Breast epithelium (tissue), 4 donors: ENCODE data around the gene GPR55. TPM values are rescaled to one million over a fixed set of nuclear protein-coding genes. Genes with fewer than 3 reads are reported as not detected.
"Not testable (repeated sequence)": the region's sequence is repeated elsewhere in the genome, so short reads cannot be mapped to it uniquely, and the experiment has no call there.

Experiments
- DNase-seq, 2 donors: peaks; one replicate each; pipeline ENCODE4 v3.0.0-alpha.2; 2019; ENCODE audit warnings: low spot score in 2 of 2
- H3K27ac ChIP-seq, 2 donors: fragments of 200-600 bp; sonication (generic) in 1 of 2; one replicate each; pipeline ENCODE4 v1.5.1; 2016 to 2019; ENCODE audit warnings: mild to moderate bottlenecking in 1 of 2
- H3K27me3 ChIP-seq, 2 donors: fragments of 200-600 bp; sonication (generic) in 1 of 2; one replicate each; pipeline versions ENCODE4 v1.5.1 to v1.6.0; 2017 to 2019; ENCODE audit warnings: control low read depth in 1 of 2, mild to moderate bottlenecking in 1 of 2
- H3K36me3 ChIP-seq: fragments of 200-600 bp; one replicate; pipeline ENCODE4 v1.5.1; 2019
- H3K4me1 ChIP-seq, 2 donors: fragments of 200-600 bp; sonication (generic); one replicate each; pipeline ENCODE4 v1.5.1; 2016 to 2019; ENCODE audit warnings: control low read depth in 1 of 2
- H3K4me3 ChIP-seq, 3 donors: fragments of 200-600 bp; sonication (generic); 1 replicate in 2 of 3; 2 replicates in 1 of 3; pipeline ENCODE4 v1.5.1; 2016 to 2019; ENCODE audit warnings: mild to moderate bottlenecking in 3 of 3, moderate library complexity in 2 of 3
- H3K9me3 ChIP-seq, 2 donors: fragments of 200-600 bp; sonication (generic) in 1 of 2; one replicate each; pipeline ENCODE4 v1.5.1; 2016 to 2019; ENCODE audit warnings: control low read depth in 1 of 2
- CTCF ChIP-seq, 3 donors: fragments of 450-650 bp; IDR thresholded peaks; one replicate each; pipeline ENCODE4 v1.5.1; 2016 to 2017; ENCODE audit warnings: antibody characterized with exemption in 3 of 3, mild to moderate bottlenecking in 3 of 3, moderate library complexity in 3 of 3
- POLR2A ChIP-seq: fragments of 450-650 bp; IDR thresholded peaks from one replicate; pipeline ENCODE4 v1.6.1; 2016; ENCODE audit warnings: antibody characterized with exemption, mild to moderate bottlenecking, moderate library complexity
- POLR2AphosphoS5 ChIP-seq, 3 donors: sonication (generic); formaldehyde crosslinking; IDR thresholded peaks; one replicate each; pipeline ENCODE4 v1.6.1; 2017; ENCODE audit warnings: antibody characterized with exemption in 3 of 3
- intact Hi-C: fragments of 100-400 bp; cut with DNase I; formaldehyde crosslinking; loops from one replicate; pipeline ENCODE4 v1.15.1; 2023; ENCODE audit warnings: low total_unique reads
- total RNA-seq, 3 donors: library from RNA; depleted of rRNA; stranded (reverse); fragments of >200 nt; gene quantifications; one replicate each; pipeline ENCODE4 v1.1.0, GENCODE V29; 2016

Gene GPR55
- total RNA-seq, 3 donors from 2014 or later, result 0.16 to 0.44 TPM; not detected in 1

- Histone ChIP-seq H3K27me3 (no peaks in the 10 kb centered on the region), H3K4me3 (peak overlapping the region in 1 of 3 donors; percentile 2), H3K36me3 (no peaks in the 10 kb centered on the region), H3K27ac (no peak overlapping the region), H3K9me3 (no peaks in the 10 kb centered on the region), H3K4me1 (no peaks in the 10 kb centered on the region)
- no peak for DNase-seq
- TF ChIP-seq CTCF (IDR thresholded peaks at IDR 0.05) (no peak), POLR2AphosphoS5 (IDR thresholded peaks at IDR 0.05) (no peak), POLR2A (no peak)
- intact Hi-C loops, result no loop called here
Observed at GRCh38 chr2:230968921-230969658, 44.0 kb upstream of the GPR55 start.

- H3K4me1 ChIP-seq, H3K36me3 ChIP-seq, intact Hi-C loops, H3K4me3 ChIP-seq, H3K27ac ChIP-seq, DNase-seq, H3K27me3 ChIP-seq, H3K9me3 ChIP-seq: not testable (repeated sequence)
Observed at GRCh38 chr2:230968314-230968713, 43.3 kb upstream of the GPR55 start.

GRCh38 chr2:230967113-230967512 is 42.1 kb upstream of the GPR55 start:
- DNase-seq, result no peak
- TF ChIP-seq POLR2AphosphoS5 (IDR thresholded peaks at IDR 0.05) (no peak), CTCF (IDR thresholded peaks at IDR 0.05) (no peak), POLR2A (no peak)
- no peaks in the 10 kb centered on the region for H3K27me3 ChIP-seq
- H3K4me1 ChIP-seq, result no peaks in the 10 kb centered on the region
- no peak overlapping the region for H3K4me3 ChIP-seq
- intact Hi-C loops, result no loop called here
- H3K27ac ChIP-seq, result no peak overlapping the region
- H3K9me3 ChIP-seq, result no peaks in the 10 kb centered on the region
- no peaks in the 10 kb centered on the region for H3K36me3 ChIP-seq

GRCh38 chr2:230964136-230964730 is 39.2 kb upstream of the GPR55 start:
- no peak overlapping the region for H3K4me3 ChIP-seq
- intact Hi-C loops, result no loop called here
- H3K9me3 ChIP-seq, result no peaks in the 10 kb centered on the region
- no peak overlapping the region for H3K27ac ChIP-seq
- no peaks in the 10 kb centered on the region for H3K36me3 ChIP-seq
- no peak for TF ChIP-seq POLR2AphosphoS5 (IDR thresholded peaks at IDR 0.05)
- TF ChIP-seq CTCF (IDR thresholded peaks at IDR 0.05), result no peak
- TF ChIP-seq POLR2A, result no peak
- DNase-seq, result no peak
- H3K4me1 ChIP-seq, result no peaks in the 10 kb centered on the region
- H3K27me3 ChIP-seq, result no peaks in the 10 kb centered on the region

- H3K27me3 ChIP-seq, result no peaks in the 10 kb centered on the region
- intact Hi-C loops, result no loop called here
- no peak overlapping the region for H3K4me3 ChIP-seq
- H3K4me1 ChIP-seq, result peaks cover 0 to 3% of the 10 kb centered on the region in 2 donors
- DNase-seq, result peak in 1 of 2 donors; percentile 71
- H3K27ac ChIP-seq, result peak overlapping the region; percentile 49 to 79
- H3K9me3 ChIP-seq, result no peaks in the 10 kb centered on the region
- TF ChIP-seq CTCF (IDR thresholded peaks at IDR 0.05), result no peak
- no peak for TF ChIP-seq POLR2AphosphoS5 (IDR thresholded peaks at IDR 0.05)
- TF ChIP-seq POLR2A, result no peak
- H3K36me3 ChIP-seq, result no peaks in the 10 kb centered on the region
Observed at GRCh38 chr2:230961091-230961491, 36.0 kb upstream of the GPR55 start.
